GM19324 (cell line): ENCODE measurements around the gene MLKL.

Experiments
- ATAC-seq: cut with Tn5 transposase; IDR thresholded peaks from one replicate; pipeline ENCODE4 v1.9.1; 2021; ENCODE audit warnings: mild to moderate bottlenecking, moderate library complexity; ENCODE audit not compliant: unreplicated experiment, low FRiP score

Gene MLKL

DNA sequence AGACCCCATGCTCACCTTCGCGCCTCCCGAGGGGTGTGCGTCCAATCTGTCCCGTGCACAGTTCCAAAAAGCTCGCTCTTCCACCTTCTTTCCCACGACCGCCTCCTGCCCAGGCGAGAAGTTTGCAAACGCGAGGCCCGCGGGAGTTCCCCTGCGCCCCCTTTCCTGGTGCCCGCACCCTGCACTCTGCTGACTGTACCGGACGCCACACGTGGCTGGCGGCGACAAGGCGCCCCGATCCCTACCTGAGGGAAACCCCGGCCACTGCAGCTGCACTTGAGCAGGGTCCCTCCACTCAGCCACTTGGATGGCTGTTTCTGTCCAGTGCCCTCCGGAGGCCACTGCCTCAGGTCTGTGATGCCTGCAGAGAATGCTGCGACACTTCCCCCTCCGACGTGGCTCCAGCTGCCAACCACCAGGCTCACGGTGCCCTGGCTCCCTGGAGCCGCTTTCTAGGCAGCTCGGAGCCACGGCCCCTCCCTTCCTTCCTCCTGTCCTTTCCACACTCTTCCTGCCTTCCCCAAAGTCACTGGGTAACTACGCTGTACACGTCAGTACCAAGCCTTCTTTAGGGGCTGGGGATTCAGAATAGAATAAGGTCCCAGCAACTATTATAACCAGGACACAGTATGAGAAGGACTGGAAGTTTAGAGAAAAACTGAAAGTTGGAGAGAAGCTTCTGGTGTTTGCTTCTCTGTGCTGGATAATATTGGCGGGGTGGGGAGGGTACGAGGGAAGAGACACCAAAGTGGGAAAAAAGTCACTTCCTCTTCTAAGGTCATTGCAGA, at the start of gene MLKL:
Gene MLKL (minus strand): TSS at position 425 of the 788 bp plus-strand sequence. CDS start 5,105 bp downstream, outside the sequence.
- ATAC-seq = peak; percentile 44

GRCh38 chr16:74749291-74750055, 48.8 kb upstream of the MLKL start:
- ATAC-seq = no peak

GRCh38 chr16:74748616-74749026, 48.0 kb upstream of the MLKL start:
- ATAC-seq = no peak

DNA sequence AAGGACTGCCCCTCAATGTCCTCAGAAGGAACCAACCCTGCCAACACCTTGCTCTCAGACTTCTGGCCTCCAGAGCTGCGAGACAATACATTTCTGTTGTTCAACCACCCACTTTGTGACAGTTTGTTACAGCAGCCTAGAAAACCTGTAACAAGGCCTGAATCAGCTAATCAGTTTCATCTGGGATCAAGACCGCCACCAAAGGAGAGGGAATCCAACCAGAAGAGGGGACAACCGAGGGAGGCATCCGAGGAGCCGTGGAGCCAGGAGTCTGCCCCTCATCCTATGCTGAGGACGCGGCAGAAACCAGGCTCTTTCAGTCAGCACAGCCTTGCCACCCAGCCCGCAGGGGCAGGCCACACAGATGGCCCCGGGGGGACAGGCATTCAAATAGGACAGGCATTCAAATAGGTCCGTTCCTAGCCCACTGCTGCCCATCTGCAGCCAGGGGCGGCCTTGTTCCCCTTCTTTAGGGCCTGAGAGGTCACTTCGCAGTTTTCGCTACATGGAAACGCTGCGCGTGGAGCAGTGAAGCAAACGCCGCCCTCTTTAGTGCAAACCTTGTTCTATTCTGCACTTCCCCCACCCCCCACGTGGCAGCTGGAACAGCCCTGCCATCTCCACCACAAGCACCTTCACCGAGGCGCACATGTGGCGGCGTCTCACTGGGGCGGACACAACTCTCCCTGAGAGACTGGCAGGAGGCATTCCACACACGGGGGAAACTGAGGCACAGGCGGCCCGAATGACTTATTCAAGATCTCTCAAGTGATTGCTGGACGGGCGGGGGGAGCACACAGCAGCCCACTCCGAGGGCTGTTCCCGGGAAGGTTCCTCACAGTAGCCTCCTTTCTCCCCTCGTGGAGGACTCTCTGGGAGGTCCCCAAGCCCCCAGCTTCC, 47.3 kb upstream of the MLKL start:
- no peak for ATAC-seq

GRCh38 chr16:74745926-74746325, 45.3 kb upstream of the MLKL start:
- no peak for ATAC-seq

DNA sequence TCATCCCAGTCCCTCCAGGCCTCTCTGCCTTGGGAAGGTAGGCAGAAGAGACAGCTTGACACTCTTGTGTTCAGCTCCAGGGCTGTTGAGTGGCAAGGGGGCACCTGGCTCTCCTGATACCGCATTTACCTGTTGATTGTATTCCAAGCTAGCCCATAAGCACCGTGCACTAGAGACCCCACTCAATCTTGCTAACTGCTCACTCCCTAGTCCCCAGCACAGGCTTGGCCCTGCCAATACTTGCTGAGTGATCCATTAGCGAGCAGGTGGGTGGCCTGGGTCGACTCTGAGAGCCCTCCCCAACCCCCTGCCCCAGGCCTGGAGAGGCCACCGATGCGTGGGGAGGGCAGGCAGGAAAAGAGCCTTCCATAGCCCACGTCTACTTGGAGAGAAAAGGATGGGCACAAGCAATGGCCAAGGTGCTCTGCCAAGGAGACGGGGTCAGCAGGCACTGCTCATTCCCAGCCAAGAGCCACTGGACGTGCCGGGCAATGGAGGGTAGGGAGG, 44.5 kb upstream of the MLKL start:
- no peak for ATAC-seq

DNA sequence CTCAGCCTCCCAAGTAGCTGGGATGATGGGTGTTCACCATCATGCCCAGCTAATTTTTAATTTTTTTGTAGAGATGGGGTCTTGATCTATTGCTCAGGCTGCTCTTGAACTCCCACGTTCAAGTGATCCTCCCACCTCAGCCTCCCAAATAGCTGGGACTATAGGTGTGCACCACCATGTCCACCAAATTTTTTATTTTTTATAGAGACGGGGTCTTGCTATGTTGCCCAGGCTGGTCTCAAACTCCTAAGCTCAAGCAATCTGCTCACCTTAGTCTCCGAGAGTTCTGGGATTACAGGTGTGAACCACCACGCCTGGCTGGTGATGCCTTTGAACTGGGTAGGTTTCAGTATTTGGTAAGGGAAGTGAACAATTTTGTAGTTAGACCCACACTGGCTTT, 43.9 kb upstream of the MLKL start:
- no peak for ATAC-seq

GRCh38 chr16:74743668-74744299, 43.1 kb upstream of the MLKL start:
- no peak for ATAC-seq

DNA sequence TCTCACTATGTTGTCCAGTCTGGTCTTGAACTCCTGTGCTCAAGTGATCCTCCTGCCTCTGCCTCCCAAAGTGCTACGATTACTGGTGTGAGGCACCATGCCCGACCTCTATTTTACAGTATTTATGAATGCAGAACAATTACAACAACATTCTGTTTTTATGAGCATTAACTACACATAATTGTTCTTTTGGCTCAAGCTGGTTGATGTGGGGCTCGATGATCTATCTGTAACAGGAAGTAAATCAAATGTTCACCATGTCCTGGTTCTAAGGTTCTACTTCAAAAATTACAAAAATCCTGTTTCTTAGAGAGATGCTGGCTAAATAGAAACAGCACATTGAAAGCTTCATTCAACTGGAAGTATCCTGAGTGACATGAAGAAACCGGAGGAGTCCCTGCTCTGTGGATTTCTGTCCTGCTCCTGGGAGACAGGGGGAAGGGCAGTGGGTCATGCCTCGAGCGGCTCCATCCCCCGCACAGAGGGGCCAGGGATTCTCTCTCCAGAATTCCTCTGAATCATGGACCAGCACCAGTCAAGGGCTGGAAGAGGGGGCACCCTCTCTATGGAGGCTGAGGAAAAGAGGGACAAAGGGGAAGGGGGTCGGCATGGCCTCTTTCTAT, 42.5 kb upstream of the MLKL start:
- ATAC-seq = no peak

DNA sequence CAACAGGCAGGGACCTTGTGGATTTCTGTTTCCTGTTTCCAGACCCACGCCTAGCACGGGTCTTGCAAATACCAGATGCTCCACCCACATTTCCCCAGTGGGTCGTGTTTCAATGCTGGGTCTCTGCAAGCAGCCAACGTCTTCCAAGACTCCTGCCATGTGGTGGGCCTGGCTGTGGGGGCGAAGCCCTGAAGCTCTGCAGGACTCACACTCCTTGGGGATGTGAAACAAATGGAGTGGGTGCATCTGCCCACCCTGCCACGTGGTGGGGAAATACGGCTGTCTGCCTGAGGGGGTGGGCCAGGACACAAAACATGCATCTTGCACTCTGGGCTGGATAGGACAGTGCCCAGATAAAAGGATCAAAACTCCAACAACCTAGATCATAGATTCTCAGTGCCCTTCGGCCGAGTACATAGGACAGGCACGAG, 41.4 kb upstream of the MLKL start:
- no peak for ATAC-seq

GRCh38 chr16:74740795-74741304, 40.2 kb upstream of the MLKL start:
- ATAC-seq = no peak

DNA sequence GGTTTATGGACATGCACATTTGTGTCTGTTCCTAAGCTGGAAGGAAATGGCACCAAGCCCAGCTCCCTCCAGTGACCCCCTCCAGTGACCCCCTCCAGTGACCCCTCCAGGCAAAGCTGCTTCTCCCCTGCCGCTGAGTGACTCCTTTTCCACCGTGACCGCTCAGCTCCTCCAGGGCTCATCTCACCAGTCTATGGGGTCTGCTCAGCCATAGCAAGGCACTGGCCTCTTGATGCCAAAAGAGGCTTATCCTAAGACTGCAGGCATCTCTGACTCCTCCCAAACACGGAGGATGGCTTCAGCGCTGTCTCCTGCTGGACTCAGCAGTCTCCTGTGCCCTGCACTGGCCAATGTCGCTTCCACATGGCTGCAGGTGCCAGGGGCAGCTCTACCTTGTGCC, 38.6 kb upstream of the MLKL start:
- ATAC-seq = no peak

GRCh38 chr16:74738816-74739215, 38.2 kb upstream of the MLKL start:
- ATAC-seq = no peak

DNA sequence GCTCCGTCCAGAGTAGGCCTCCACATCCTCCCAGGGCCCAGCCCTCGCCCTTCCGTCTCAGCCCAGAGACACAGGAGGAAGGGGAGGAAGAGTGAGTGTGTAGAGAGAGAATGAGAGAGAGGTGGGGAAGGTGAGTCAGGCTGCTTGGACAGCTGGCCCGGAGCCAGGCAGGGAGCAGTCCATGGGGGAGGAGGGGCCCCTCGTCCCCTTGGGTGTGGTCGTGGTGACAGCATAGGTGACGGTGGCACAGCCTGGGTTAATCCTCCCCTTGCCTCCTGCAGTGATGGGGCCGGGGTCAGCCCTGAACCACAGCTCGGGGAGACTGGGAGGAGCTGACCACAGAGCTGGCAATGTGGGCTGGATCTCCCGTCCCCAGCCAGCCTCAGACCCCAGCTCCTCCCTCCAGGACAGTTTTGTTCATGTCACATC, 37.5 kb upstream of the MLKL start:
- ATAC-seq = no peak

DNA sequence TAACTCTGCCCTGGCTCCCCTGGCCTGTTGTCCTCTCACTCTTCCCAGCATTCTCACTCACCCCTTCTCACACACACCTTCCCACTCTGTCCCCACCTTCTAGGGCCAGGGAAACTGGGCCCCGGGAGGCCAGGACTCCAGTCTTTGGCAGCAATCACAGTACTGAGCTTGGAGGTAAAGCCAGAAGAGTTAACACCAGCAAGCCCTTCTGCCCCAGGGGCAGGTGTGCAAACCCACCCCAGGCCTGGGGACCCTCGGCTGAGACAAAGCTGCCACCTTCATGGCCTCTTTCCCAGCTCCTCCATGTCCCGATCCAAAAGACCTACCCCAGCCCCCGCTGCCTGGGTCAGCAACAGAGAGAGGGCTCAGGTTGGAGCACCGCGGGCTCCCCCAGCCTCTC, 36.9 kb upstream of the MLKL start:
- ATAC-seq = no peak

DNA sequence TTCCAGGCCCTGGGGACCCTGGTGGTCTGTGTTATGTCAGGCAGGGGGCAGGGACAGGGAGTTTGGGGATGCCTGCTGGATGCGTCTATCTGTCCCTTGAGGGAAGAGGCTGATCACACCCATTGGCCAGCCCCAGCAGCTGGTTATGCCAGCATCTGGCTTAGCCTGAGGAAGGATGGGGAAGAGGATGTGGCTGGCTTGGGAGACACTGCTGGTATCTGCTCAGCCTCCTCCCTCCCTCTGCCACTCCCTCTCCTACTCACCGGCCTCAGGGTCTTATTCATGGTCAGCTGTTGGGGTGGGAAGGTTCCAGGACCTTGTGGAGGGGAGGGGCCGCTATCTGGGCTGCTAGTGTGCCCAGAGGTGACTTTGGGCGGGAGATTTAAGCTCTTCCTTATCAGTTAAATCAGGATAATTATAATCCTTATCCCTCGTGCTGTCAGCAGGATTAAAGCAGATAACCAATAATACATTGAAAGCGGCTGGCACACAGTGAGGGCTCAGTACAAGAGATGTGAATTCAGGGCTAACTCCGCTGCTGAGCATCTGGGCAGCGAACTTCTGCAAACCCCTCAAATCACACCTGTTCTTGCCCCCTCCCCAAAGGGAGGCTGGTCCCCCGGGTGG, 36.0 kb upstream of the MLKL start:
- ATAC-seq = no peak

DNA sequence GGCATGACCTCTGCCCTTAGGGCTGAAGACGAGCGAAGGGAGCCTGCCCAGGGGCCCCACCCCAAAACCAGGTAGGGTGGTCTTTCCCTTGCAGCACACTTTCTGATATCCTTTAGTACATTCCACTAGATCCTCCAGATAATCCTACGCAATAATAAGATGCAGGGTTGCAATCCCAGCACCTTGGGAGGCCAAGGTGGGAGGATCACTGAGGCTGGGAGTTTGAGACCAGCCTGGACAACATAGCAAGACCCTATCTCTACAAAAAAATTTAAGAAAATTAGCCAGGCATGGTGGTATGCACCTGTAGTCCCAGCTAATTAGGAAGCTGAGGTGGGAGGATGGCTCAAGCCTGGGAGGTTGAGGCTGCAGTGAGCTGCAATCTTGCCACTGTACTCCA, 34.9 kb upstream of the MLKL start:
- ATAC-seq = no peak

GRCh38 chr16:74735162-74735452, 34.4 kb upstream of the MLKL start:
- ATAC-seq = no peak
